OCI-LY1 (cell line): ENCODE measurements around the gene CSNK2A2.

Experiments
- H2AFZ ChIP-seq: fragments of 200-600 bp; sonication (generic), shearing (Covaris generic); 2 replicates; pipeline ENCODE4 v1.6.0; 2014; ENCODE audit warnings: antibody characterized with exemption, mild to moderate bottlenecking, low read length
- H3F3A ChIP-seq: fragments of 200-600 bp; sonication (generic), shearing (Covaris generic); 2 replicates; pipeline ENCODE4 v1.6.0; 2014; ENCODE audit warnings: mild to moderate bottlenecking, antibody characterized with exemption, low read length, moderate library complexity; ENCODE audit not compliant: insufficient read depth
- H3K27ac ChIP-seq: fragments of 200-600 bp; sonication (generic); 2 replicates; pipeline ENCODE4 v1.5.1; 2014; ENCODE audit warnings: low read length, mixed run types, mild to moderate bottlenecking, low read depth; ENCODE audit not compliant: poor library complexity, severe bottlenecking
- H3K27me3 ChIP-seq: fragments of 200-600 bp; sonication (generic); 2 replicates; pipeline ENCODE4 v1.6.0; 2014; ENCODE audit warnings: antibody characterized with exemption, mild to moderate bottlenecking, low read length, moderate library complexity; ENCODE audit not compliant: insufficient read depth
- H3K36me3 ChIP-seq: fragments of 200-600 bp; sonication (generic); 2 replicates; pipeline ENCODE4 v1.6.1; 2014; ENCODE audit warnings: mild to moderate bottlenecking, antibody characterized with exemption, low read length, moderate library complexity, mixed read lengths; ENCODE audit not compliant: insufficient read depth
- H3K4me1 ChIP-seq: fragments of 200-600 bp; sonication (generic); 2 replicates; pipeline ENCODE4 v1.5.1; 2014; ENCODE audit warnings: mild to moderate bottlenecking, low read length, moderate library complexity; ENCODE audit not compliant: insufficient read depth, severe bottlenecking
- H3K4me2 ChIP-seq: fragments of 200-600 bp; sonication (generic), shearing (Covaris generic); 2 replicates; pipeline ENCODE4 v1.6.1; 2014; ENCODE audit warnings: low read length
- H3K4me3 ChIP-seq: fragments of 200-600 bp; sonication (generic); 2 replicates; pipeline ENCODE4 v1.5.1; 2014; ENCODE audit warnings: low read length, low read depth, mild to moderate bottlenecking, mixed read lengths; ENCODE audit not compliant: poor library complexity, severe bottlenecking
- H3K79me2 ChIP-seq: fragments of 200-600 bp; shearing (Covaris generic); 2 replicates; pipeline ENCODE4 v1.6.1; 2016; ENCODE audit warnings: mixed run types, low read length, mixed read lengths; ENCODE audit not compliant: insufficient read depth
- H3K9ac ChIP-seq: fragments of 200-600 bp; sonication (generic), shearing (Covaris generic); 2 replicates; pipeline ENCODE4 v1.6.1; 2014; ENCODE audit warnings: mild to moderate bottlenecking, low read length, mixed read lengths
- H3K9me2 ChIP-seq: fragments of 200-600 bp; sonication (generic), shearing (Covaris generic); 2 replicates; pipeline ENCODE4 v1.6.1; 2014; ENCODE audit warnings: low read depth, mild to moderate bottlenecking, low read length, mixed read lengths
- H3K9me3 ChIP-seq: fragments of 200-600 bp; shearing (Covaris generic); 2 replicates; pipeline ENCODE4 v1.6.1; 2014; ENCODE audit warnings: low read length, mixed read lengths
- H4K20me1 ChIP-seq: fragments of 200-600 bp; sonication (generic), shearing (Covaris generic); 2 replicates; pipeline ENCODE4 v1.6.0; 2016; ENCODE audit warnings: mild to moderate bottlenecking, low read length; ENCODE audit not compliant: insufficient read depth
- EZH2 ChIP-seq: fragments of 200-600 bp; sonication (generic), shearing (Covaris generic); IDR thresholded peaks from 2 replicates; pipeline ENCODE4 v1.8.0; 2017; ENCODE audit warnings: borderline replicate concordance, mixed run types, mild to moderate bottlenecking, antibody characterized with exemption, low read length, moderate library complexity, mixed read lengths
- TF ChIP-seq, protein P1 (sequence below): fragments of 200-600 bp; sonication (generic), shearing (Covaris generic); IDR thresholded peaks from 2 replicates; pipeline ENCODE4 v1.5.1; 2017; ENCODE audit warnings: mild to moderate bottlenecking, antibody characterized with exemption, low read length, moderate library complexity, mixed read lengths

The CSNK2A2 gene

DNA sequence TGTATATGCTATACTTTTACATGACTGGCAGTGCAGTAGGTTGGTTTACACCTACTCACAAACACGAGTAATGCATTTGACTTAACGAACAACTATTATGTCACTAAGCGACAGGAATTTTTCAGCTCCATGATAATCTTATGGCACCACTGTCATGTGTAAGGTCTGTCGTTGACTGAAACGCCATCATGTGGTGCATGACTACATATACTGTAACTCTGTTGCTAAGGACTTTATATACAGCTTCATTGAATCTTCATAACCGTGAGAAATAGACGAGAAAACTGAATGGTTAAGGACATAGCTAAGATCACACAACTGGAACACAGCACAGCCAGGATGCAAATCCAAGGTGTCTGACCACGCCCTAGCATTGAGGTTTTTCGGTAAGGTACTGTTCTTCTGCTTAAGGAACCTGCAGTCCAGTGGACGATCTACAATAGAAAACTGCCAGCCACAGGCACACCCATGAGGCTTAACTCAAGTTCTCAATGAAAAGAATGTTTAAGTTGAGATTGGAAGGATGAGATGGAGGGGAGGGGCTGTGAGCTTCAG, 72.0 kb downstream of the CSNK2A2 start:
- Histone ChIP-seq H3K36me3 (no peaks in the 10 kb centered on the region), H3K4me2 (peak overlapping the region; percentile 100), H2AFZ (no peak overlapping the region), H3K9me2 (no peaks in the 10 kb centered on the region), H3K27me3 (no peaks in the 10 kb centered on the region), H3K79me2 (peaks cover 61% of the 10 kb centered on the region), H3F3A (no peaks in the 10 kb centered on the region), H3K4me1 (peaks cover 40% of the 10 kb centered on the region), H3K9ac (no peak overlapping the region; the same call in 1 of the 2 replicates), H4K20me1 (no peaks in the 10 kb centered on the region), H3K9me3 (no peaks in the 10 kb centered on the region), H3K4me3 (peak overlapping the region; percentile 82), H3K27ac (no peak overlapping the region)
- no peak for TF ChIP-seq EZH2
- TF ChIP-seq, protein P1, sequence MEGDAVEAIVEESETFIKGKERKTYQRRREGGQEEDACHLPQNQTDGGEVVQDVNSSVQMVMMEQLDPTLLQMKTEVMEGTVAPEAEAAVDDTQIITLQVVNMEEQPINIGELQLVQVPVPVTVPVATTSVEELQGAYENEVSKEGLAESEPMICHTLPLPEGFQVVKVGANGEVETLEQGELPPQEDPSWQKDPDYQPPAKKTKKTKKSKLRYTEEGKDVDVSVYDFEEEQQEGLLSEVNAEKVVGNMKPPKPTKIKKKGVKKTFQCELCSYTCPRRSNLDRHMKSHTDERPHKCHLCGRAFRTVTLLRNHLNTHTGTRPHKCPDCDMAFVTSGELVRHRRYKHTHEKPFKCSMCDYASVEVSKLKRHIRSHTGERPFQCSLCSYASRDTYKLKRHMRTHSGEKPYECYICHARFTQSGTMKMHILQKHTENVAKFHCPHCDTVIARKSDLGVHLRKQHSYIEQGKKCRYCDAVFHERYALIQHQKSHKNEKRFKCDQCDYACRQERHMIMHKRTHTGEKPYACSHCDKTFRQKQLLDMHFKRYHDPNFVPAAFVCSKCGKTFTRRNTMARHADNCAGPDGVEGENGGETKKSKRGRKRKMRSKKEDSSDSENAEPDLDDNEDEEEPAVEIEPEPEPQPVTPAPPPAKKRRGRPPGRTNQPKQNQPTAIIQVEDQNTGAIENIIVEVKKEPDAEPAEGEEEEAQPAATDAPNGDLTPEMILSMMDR, result no peak; the same call in 1 of the 2 replicates

DNA sequence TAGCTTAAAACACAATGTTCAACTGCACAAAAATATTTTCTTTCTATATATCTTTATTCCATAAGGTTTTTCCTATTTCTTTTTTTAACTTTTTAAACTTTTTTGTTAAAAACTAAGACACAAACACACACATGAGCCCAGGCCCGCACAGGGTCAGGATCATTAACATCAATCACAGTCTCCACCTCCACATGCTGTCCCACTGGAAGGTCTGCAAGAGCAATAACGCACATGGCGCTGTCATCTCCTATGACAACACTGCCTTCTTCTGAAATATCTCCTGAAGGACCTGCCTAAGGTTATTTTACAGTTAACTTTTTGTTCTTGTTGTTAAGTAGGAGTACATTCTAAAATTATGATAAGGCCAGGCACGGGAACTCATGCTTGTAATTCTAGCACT, 72.9 kb downstream of the CSNK2A2 start:
- TF ChIP-seq, protein P1, result no peak
- TF ChIP-seq EZH2, result no peak

DNA sequence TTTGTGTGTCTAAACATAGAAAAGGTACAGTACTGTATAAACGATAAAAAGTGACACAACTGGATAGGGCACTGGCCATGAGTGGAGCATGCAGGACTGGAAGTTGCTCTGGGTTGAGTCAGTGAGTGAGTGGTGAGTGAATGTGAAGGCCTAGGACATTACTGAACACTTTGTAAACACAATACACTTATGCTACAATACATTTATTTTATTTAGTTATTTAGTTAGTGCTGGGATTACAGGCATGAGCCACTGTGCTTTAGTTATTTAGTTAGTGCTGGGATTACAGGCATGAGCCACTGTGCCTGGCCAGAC, 73.3 kb downstream of the CSNK2A2 start:
- Histone ChIP-seq H4K20me1 (no peaks in the 10 kb centered on the region), H3K4me2 (no peak overlapping the region), H3K27ac (no peak overlapping the region), H3K79me2 (peaks cover 67% of the 10 kb centered on the region), H3F3A (no peaks in the 10 kb centered on the region), H3K9me2 (no peaks in the 10 kb centered on the region), H2AFZ (no peak overlapping the region), H3K4me3 (no peak overlapping the region), H3K27me3 (no peaks in the 10 kb centered on the region), H3K36me3 (no peaks in the 10 kb centered on the region), H3K9me3 (no peaks in the 10 kb centered on the region), H3K4me1 (peaks cover 40% of the 10 kb centered on the region), H3K9ac (no peak overlapping the region)
- no peak for TF ChIP-seq EZH2

More for the DNA sequence above, 72.9 kb downstream of the CSNK2A2 start:
- no peak overlapping the region for H3K27ac ChIP-seq
- H3K9me2 ChIP-seq, result no peaks in the 10 kb centered on the region
- no peak overlapping the region for H3K4me2 ChIP-seq
- H3K79me2 ChIP-seq, result peaks cover 67% of the 10 kb centered on the region
- H2AFZ ChIP-seq, result no peak overlapping the region
- no peak overlapping the region for H3K9ac ChIP-seq
- no peaks in the 10 kb centered on the region for H3K36me3 ChIP-seq
- peaks cover 40% of the 10 kb centered on the region for H3K4me1 ChIP-seq
- no peaks in the 10 kb centered on the region for H3K9me3 ChIP-seq
- no peaks in the 10 kb centered on the region for H3F3A ChIP-seq
- H3K4me3 ChIP-seq, result no peak overlapping the region
- H4K20me1 ChIP-seq, result no peaks in the 10 kb centered on the region
- no peaks in the 10 kb centered on the region for H3K27me3 ChIP-seq
